Measurements from ENCODE around the gene NBEAL2.

The NBEAL2 gene

GRCh38 chr3:46986782-46987310 is 7.4 kb downstream of the NBEAL2 start:
- TF ChIP-seq, protein P1, sequence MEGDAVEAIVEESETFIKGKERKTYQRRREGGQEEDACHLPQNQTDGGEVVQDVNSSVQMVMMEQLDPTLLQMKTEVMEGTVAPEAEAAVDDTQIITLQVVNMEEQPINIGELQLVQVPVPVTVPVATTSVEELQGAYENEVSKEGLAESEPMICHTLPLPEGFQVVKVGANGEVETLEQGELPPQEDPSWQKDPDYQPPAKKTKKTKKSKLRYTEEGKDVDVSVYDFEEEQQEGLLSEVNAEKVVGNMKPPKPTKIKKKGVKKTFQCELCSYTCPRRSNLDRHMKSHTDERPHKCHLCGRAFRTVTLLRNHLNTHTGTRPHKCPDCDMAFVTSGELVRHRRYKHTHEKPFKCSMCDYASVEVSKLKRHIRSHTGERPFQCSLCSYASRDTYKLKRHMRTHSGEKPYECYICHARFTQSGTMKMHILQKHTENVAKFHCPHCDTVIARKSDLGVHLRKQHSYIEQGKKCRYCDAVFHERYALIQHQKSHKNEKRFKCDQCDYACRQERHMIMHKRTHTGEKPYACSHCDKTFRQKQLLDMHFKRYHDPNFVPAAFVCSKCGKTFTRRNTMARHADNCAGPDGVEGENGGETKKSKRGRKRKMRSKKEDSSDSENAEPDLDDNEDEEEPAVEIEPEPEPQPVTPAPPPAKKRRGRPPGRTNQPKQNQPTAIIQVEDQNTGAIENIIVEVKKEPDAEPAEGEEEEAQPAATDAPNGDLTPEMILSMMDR (IDR thresholded peaks at IDR 0.05) = no peak

GRCh38 chr3:46987319-46987742 is 7.9 kb downstream of the NBEAL2 start:
- TF ChIP-seq, protein P1 (IDR thresholded peaks at IDR 0.05) = no peak

DNA sequence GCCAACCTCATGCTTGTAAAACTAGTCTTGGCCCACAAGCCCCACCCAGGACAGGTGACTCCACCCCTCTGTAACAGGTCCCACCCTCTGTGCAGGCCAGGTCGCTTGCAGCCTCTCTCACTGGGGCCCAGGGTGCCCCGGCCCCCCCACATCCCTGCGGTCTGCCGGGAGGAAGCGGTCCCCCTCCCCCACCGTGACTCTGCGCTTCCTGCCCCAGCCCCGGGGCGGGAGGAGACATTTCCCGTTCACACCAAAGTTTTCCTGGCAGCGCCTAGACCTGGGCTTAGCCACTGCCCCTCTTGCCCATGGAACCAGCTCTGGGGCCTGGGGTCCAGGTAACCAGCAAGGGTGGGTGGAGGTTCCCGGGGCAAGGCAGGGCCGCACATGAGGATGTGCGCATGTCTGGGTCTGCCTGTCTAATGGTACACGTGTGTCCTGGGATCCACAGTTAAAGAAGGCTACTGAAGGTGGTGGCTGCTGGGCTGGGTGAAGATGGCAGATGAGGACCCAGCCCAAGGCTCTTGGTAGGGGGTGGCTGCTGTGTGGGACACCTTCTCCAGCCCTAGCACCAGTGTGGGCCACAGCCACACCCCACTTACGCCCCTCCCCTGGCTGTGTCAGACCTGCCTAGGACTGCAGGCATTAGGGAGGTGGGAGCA is 8.4 kb downstream of the NBEAL2 start:
- TF ChIP-seq, protein P1 (IDR thresholded peaks at IDR 0.05) = no peak

- TF ChIP-seq, protein P1 (IDR thresholded peaks at IDR 0.05) = no peak
These were observed 9.2 kb downstream of the NBEAL2 start for GRCh38 chr3:46988616-46989015.

DNA sequence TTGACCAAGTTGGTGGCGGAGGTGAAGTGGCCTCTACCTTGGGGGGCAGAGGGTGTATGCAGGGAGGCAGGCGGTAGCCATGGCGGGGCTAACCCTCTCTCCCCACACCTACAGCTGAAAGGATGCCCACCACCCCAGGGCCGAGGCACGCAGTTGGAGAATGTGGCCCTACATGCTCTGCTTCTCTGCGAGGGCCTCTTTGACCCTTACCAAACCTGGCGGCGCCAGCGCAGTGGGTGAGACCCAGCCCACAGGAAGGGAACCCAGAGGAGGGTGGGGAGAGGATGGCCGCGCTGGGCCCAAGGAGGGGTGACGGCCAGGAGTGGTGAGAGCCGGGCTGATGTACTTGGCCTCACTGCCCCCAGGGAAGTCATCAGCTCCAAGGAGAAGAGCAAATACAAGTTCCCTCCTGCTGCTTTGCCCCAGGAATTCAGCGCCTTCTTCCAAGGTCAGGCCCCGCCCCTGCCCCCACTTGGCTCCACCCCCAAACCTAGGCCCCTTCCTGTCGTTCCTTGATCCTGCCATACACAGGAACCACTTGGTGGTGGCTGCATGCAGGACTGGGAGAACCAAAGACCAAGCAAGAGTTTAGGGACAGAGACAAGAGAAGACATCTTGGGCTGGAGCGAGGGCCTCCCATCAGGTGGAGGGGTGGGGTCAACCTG is 9.8 kb downstream of the NBEAL2 start:
- TF ChIP-seq, protein P1 (IDR thresholded peaks at IDR 0.05) = no peak

DNA sequence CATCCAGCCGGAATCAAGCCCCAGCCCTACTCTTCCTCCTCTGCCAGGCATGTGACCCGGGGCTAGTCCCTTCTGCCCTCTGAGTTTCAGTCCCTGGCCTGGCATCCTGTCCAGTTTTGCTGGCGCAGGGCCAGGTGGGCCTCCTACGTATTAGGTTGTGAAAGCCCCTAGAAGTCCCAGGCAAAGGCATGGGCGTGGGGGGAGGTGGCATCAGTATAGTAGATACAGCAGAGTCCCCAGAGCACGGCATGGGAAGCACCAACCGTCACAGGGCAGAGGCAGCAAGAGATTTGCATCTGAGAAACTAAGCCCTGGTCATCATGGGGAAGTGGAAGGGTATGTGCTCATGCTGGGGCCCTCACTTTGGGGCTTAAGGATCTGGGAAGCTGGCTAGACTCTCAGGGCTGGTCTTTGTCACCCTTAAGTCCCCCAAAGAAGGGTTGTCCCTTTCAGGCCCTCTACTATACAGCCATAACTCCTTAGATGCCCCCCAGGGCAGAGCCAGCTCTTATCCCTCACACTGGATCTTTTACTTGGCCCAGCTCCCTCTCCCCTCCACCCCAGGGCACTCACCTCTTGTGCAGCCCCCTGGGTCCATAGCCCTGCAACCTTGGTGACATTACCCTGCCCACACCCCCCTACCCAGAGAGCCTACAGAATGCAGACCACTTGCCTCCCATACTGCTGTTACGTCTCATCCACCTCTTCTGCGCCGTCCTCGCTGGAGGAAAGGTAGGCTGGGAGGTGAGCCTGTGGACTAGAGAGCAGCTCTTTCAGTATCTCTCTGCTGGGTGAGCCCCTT is 11.3 kb downstream of the NBEAL2 start:
- TF ChIP-seq, protein P1 (IDR thresholded peaks at IDR 0.05) = no peak

- TF ChIP-seq, protein P1 (IDR thresholded peaks at IDR 0.05) = no peak
These were observed 12.1 kb downstream of the NBEAL2 start for GRCh38 chr3:46991406-46992165.

All from LNCAP (cell line).